Measurements from ENCODE around the gene PIK3R3.

DNA sequence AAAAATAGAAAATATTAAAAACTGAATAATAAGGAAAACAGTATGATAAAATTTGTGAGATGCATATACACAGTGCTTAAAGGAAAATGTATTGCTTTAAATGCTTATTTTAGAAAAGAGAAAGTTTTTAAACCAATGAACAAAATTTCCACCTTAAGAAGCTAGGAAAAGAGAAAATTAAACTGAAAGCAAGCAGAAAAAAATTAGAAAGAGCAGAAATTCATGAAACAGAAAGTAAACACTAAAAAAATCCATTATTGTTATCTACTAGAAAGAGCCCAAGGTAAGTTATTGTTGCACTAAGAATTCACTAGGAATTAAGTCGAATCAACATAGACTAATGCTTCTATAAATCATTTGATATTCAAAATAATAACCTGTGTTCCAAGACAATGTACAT lies 67.7 kb downstream of the PIK3R3 start:
- TF ChIP-seq, protein P1, sequence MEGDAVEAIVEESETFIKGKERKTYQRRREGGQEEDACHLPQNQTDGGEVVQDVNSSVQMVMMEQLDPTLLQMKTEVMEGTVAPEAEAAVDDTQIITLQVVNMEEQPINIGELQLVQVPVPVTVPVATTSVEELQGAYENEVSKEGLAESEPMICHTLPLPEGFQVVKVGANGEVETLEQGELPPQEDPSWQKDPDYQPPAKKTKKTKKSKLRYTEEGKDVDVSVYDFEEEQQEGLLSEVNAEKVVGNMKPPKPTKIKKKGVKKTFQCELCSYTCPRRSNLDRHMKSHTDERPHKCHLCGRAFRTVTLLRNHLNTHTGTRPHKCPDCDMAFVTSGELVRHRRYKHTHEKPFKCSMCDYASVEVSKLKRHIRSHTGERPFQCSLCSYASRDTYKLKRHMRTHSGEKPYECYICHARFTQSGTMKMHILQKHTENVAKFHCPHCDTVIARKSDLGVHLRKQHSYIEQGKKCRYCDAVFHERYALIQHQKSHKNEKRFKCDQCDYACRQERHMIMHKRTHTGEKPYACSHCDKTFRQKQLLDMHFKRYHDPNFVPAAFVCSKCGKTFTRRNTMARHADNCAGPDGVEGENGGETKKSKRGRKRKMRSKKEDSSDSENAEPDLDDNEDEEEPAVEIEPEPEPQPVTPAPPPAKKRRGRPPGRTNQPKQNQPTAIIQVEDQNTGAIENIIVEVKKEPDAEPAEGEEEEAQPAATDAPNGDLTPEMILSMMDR (IDR thresholded peaks at IDR 0.05) = no peak
- TF ChIP-seq, protein P2, sequence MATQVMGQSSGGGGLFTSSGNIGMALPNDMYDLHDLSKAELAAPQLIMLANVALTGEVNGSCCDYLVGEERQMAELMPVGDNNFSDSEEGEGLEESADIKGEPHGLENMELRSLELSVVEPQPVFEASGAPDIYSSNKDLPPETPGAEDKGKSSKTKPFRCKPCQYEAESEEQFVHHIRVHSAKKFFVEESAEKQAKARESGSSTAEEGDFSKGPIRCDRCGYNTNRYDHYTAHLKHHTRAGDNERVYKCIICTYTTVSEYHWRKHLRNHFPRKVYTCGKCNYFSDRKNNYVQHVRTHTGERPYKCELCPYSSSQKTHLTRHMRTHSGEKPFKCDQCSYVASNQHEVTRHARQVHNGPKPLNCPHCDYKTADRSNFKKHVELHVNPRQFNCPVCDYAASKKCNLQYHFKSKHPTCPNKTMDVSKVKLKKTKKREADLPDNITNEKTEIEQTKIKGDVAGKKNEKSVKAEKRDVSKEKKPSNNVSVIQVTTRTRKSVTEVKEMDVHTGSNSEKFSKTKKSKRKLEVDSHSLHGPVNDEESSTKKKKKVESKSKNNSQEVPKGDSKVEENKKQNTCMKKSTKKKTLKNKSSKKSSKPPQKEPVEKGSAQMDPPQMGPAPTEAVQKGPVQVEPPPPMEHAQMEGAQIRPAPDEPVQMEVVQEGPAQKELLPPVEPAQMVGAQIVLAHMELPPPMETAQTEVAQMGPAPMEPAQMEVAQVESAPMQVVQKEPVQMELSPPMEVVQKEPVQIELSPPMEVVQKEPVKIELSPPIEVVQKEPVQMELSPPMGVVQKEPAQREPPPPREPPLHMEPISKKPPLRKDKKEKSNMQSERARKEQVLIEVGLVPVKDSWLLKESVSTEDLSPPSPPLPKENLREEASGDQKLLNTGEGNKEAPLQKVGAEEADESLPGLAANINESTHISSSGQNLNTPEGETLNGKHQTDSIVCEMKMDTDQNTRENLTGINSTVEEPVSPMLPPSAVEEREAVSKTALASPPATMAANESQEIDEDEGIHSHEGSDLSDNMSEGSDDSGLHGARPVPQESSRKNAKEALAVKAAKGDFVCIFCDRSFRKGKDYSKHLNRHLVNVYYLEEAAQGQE (IDR thresholded peaks at IDR 0.05; ENCODE audit: insufficient read depth in 1 of 2, low read depth in 2 of 2, low read length in 1 of 2) = no peak
- no peak for TF ChIP-seq SIN3A (IDR thresholded peaks at IDR 0.05; ENCODE audit: borderline replicate concordance, insufficient read depth, low read depth, low read length)

Data from Panc1 (cell line).